ENCODE data around the gene KLK12. TPM values are rescaled to one million over a fixed set of nuclear protein-coding genes. Genes with fewer than 3 reads are reported as not detected.

The KLK12 gene
- total RNA-seq, 2 donors from 2014 or later, result not detected

DNA sequence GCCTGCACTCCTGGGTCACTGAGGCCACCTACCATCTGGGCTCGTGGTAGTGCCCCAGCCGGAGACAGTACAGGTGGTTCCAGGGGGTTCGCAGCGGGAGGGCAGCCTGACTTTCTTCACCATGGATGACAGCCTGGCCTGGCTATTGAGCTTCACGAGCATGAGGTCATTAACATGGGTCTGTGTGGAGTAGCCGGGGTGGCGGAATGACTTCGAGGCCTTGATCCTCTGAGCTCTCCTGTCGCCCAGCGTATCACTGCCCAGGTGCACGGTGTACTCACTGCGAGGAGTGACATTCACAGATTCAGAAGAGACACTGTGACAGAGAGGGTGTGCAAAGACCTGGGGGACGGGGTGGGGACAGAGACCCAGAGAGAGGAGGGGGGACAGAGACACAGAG is 54.6 kb downstream of the KLK12 start:
- Histone ChIP-seq H3K4me1 (no peaks in the 10 kb centered on the region), H3K4me3 (no peak overlapping the region), H3K27ac (no peak overlapping the region), H3K9me3 (no peaks in the 10 kb centered on the region), H3K36me3 (replicated peaks in 1 of 2; ENCODE audit: insufficient read depth in 1 of 2, low read depth in 2 of 2) (no peaks in the 10 kb centered on the region), H3K27me3 (no peaks in the 10 kb centered on the region)
- no peak for TF ChIP-seq POLR2A (IDR thresholded peaks at IDR 0.05)
- TF ChIP-seq, protein P1, sequence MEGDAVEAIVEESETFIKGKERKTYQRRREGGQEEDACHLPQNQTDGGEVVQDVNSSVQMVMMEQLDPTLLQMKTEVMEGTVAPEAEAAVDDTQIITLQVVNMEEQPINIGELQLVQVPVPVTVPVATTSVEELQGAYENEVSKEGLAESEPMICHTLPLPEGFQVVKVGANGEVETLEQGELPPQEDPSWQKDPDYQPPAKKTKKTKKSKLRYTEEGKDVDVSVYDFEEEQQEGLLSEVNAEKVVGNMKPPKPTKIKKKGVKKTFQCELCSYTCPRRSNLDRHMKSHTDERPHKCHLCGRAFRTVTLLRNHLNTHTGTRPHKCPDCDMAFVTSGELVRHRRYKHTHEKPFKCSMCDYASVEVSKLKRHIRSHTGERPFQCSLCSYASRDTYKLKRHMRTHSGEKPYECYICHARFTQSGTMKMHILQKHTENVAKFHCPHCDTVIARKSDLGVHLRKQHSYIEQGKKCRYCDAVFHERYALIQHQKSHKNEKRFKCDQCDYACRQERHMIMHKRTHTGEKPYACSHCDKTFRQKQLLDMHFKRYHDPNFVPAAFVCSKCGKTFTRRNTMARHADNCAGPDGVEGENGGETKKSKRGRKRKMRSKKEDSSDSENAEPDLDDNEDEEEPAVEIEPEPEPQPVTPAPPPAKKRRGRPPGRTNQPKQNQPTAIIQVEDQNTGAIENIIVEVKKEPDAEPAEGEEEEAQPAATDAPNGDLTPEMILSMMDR (IDR thresholded peaks at IDR 0.05), result no peak
- intact Hi-C loops (cut with DNase I), result no loop called here
- WGBS, 2 donors, result 43 to 46% methylated on average over 8 to 13 of the region's 13 CpGs
- ATAC-seq (no peak), DNase-seq (no peak)

DNA sequence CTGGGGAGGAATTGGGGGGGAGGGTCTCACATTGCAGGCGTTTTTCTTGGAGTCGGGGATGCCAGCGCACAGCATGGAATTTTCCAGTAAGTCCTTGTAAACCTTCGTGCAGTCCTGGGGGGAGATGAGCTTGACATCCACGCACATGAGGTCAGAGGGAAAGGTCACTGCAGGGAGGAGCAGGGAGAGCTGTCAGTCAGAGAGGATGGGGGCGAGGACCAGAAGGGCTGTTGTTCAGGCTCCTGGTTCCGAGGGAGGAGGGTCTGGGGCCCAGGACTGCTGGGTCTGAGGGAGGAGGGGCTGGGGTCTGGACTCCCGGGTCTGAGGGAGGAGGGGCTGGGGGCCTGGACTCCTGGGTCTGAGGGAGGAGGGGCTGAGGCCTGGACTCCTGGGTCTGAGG is 55.0 kb downstream of the KLK12 start:
- Histone ChIP-seq H3K4me3 (no peak overlapping the region), H3K27ac (no peak overlapping the region), H3K9me3 (no peaks in the 10 kb centered on the region), H3K4me1 (no peaks in the 10 kb centered on the region), H3K27me3 (no peaks in the 10 kb centered on the region), H3K36me3 (replicated peaks in 1 of 2; ENCODE audit: insufficient read depth in 1 of 2, low read depth in 2 of 2) (no peaks in the 10 kb centered on the region)
- intact Hi-C loops (cut with DNase I), result no loop called here
- TF ChIP-seq, protein P1 (IDR thresholded peaks at IDR 0.05), result no peak
- no peak for TF ChIP-seq POLR2A (IDR thresholded peaks at IDR 0.05)
- DNase-seq (no peak), ATAC-seq (no peak)
- WGBS, 2 donors, result 32 to 39% methylated on average over 6 to 8 of the region's 8 CpGs

Other genes starting within 250 kb of the KLK12 start
- not detected for gene ACP4, start 244.6 kb downstream of the KLK12 start, total RNA-seq
- 100 to 1,000 TPM; 937 to 947 TPM for gene KLK1, start 211.2 kb downstream of the KLK12 start, total RNA-seq
- gene KLK15, start 201.4 kb downstream of the KLK12 start, total RNA-seq, result not detected
- gene KLK3, start 180.1 kb downstream of the KLK12 start, total RNA-seq, result not detected
- not detected for gene KLK2, start 161.6 kb downstream of the KLK12 start, total RNA-seq
- not detected for gene KLK4, start 123.6 kb downstream of the KLK12 start, total RNA-seq
- gene KLK5, start 82.0 kb downstream of the KLK12 start, total RNA-seq, result not detected
- not detected for gene KLK6, start 65.4 kb downstream of the KLK12 start, total RNA-seq
- gene KLK7, start 51.1 kb downstream of the KLK12 start, total RNA-seq, result 1 to 10 TPM in 1 of 2 donors, not detected in 1; 4.2 TPM
- not detected for gene KLK8, start 33.4 kb downstream of the KLK12 start, total RNA-seq
- not detected for gene KLK10, start 15.3 kb downstream of the KLK12 start, total RNA-seq
- gene KLK11, start 8.4 kb downstream of the KLK12 start, total RNA-seq, result 10 to 100 TPM; 18.4 to 44.8 TPM
- 10 to 100 TPM in 1 of 2 donors, under 1 TPM in 1; 0.52 to 31.6 TPM for gene KLK13, start 30.1 kb upstream of the KLK12 start, total RNA-seq
- not detected for gene KLK14, start 47.9 kb upstream of the KLK12 start, total RNA-seq
- gene CTU1, start 73.4 kb upstream of the KLK12 start, total RNA-seq, result 10 to 100 TPM in 1 of 2 donors, 1 to 10 TPM in 1; 6.0 to 32.3 TPM
- gene SIGLEC9, start 89.9 kb upstream of the KLK12 start, total RNA-seq, result 1 to 10 TPM in 1 of 2 donors, under 1 TPM in 1; 0.33 to 1.3 TPM
- gene SIGLEC7, start 107.3 kb upstream of the KLK12 start, total RNA-seq, result not detected
- gene CD33, start 190.1 kb upstream of the KLK12 start, total RNA-seq, result 1 to 10 TPM; 1.3 TPM
- not detected for gene SIGLECL1, start 216.1 kb upstream of the KLK12 start, total RNA-seq

All from body of pancreas (tissue), 4 donors.